Activated CD4-positive, alpha-beta T cell treated with anti-CD3 and anti-CD28 coated beads, Interleukin-2, amount 50 U/mL, for 1 hour (primary cell): ENCODE results near the gene SCYGR6.

Experiments
- DNase-seq: peaks from one replicate; pipeline ENCODE4 v3.0.0-alpha.2; 2020

Gene SCYGR6

GRCh38 chr2:227710986-227711385, 13.6 kb downstream of the SCYGR6 start:
- DNase-seq, result no peak

- no peak for DNase-seq
Observed at GRCh38 chr2:227707390-227707789, 17.2 kb downstream of the SCYGR6 start.

- DNase-seq, result no peak
Observed at GRCh38 chr2:227706859-227707258, 17.7 kb downstream of the SCYGR6 start.

GRCh38 chr2:227703961-227704360, 20.6 kb downstream of the SCYGR6 start:
- no peak for DNase-seq

DNA sequence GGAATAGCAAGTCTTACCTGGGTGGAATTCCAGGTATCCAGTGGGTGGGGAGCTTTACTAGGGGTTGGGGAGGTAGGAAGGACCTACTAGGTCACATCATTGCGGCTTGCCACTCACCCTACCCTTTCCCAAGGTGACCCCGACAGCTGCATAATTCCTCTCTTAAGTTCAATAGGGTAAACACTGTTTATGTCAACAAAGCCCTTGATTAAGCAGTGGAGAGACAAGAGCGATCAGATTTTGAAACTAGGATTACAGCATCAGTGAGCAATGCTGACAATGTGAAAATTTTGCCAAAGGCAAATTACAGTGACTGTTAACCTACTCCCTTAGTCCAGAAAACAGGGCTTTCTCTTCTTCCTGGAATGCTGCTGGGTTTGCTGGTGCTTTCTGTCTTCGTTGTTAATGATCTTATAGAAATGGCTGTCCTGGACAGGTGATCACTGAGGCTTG, 21.3 kb downstream of the SCYGR6 start:
- DNase-seq, result no peak

DNA sequence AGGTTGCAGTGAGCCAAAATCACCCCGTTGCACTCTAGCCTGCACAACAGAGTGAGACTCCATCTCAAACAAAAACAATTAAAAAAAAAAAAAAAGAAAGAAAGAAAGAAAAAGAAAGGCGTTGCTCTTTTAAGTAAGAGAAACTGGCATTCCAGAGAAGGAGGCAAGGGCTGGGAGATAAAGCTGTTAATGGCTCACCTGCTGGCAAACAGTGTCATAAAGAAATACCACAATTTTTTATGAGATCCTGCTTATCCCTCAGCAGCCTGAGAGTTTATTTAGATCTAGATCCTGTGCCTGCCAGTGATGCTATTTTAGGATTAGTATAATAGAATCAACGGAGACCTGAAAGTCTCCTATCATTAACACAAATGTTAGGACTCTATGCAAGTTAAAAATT, 23.0 kb downstream of the SCYGR6 start:
- no peak for DNase-seq

DNA sequence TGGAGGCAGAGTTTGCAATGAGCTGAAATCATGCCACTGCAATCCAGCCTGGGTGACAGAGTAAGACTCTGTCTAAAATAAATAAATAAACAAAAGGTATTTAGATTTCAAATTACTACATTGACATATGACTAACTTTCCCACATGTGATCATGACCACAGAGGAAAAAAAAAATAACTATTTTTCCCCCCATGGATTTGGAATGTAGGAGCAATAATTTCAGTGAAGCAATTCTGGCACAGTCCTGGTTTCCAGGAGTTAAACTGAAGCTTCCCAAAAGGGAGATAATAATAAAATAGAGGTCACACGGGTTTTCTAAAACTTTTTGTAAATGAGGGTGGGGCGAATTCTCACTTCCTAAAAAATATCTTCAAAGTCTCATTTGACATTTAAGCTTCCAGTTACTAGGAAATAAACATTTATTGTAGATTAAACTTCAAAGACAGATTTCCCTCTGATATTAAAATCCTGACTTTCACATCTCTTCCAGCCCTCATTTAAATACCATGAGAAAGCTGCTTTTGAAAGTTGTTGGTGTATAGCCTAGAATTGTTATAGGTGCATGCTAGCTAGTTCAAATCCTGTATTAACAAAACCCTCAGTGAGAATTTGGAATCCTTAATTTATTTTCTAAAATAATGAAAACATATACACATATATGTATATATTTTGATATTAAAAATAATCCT, 27.4 kb downstream of the SCYGR6 start:
- no peak for DNase-seq

GRCh38 chr2:227687189-227687588, 37.4 kb downstream of the SCYGR6 start:
- no peak for DNase-seq

DNA sequence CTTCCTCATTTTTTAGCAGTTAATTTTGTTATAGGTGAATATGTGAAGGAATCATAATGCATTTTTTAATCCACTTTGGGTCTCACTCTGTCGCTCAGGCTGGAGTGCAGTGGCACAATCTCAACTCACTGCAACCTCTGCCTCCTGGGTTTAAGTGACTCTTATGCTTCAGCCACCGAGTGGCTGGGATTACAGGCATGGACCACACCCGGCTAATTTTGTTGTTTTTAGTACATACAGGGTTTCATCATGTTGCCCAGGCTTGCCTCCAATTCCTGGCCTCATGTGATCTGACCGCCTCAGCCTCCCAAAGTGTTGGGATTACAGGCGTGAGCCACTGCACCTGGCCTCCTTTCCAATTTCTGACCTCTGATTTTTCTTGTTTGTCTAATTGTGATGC, 40.3 kb downstream of the SCYGR6 start:
- no peak for DNase-seq

GRCh38 chr2:227677928-227678327, 46.6 kb downstream of the SCYGR6 start:
- DNase-seq, result no peak

DNA sequence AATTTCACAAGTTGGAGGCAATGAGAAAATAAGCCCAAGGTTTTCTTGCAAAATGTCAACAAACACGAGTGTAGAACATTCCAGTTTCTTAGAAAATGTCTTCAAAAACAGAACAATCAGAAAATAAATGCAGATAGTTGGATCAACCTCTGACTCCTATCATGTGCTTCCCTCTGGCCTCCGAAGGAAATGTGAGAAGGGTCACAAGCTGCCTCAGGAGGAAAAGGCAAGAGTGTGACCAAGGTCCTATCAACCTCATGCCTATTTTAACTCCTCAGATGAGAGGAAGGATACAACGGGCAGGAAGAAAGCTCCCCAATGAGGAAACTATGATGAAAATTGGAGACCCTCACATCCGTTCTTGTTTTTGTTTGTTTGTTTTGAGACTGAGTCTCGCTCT, 50.1 kb downstream of the SCYGR6 start:
- no peak for DNase-seq
